Upper lobe of left lung (tissue), 6 donors: ENCODE results near the gene ANO1. TPM values are rescaled to one million over a fixed set of nuclear protein-coding genes. Genes with fewer than 3 reads are reported as not detected.

Experiments used
- ATAC-seq, 2 donors: fragments of 200-7000 bp; cut with Tn5 transposase; one replicate each; pipeline ENCODE4 v1.9.1; 2022; ENCODE audit warnings: mild to moderate bottlenecking in 2 of 2, moderate library complexity in 2 of 2; ENCODE audit not compliant: low FRiP score in 2 of 2
- DNase-seq, 2 donors: peaks; one replicate each; pipeline ENCODE4 v3.0.0-alpha.2; 2019 to 2020
- H3K27ac ChIP-seq, 4 donors: fragments of 200-600 bp; sonication (generic); one replicate each; pipeline ENCODE4 v1.5.1; 2016 to 2019
- H3K27me3 ChIP-seq, 4 donors: fragments of 200-600 bp; sonication (generic); one replicate each; pipeline ENCODE4 v1.5.1; 2017 to 2019
- H3K36me3 ChIP-seq, 4 donors: fragments of 200-600 bp; sonication (generic); one replicate each; pipeline ENCODE4 v1.5.1; 2016 to 2019
- H3K4me1 ChIP-seq, 4 donors: fragments of 200-600 bp; sonication (generic); one replicate each; pipeline ENCODE4 v1.5.1; 2018 to 2019
- H3K4me3 ChIP-seq, 4 donors: fragments of 200-600 bp; sonication (generic); one replicate each; pipeline ENCODE4 v1.5.1; 2017 to 2019; ENCODE audit warnings: mild to moderate bottlenecking in 2 of 4, moderate library complexity in 1 of 4
- H3K9me3 ChIP-seq, 4 donors: fragments of 200-600 bp; sonication (generic); one replicate each; pipeline ENCODE4 v1.5.1; 2018 to 2019
- EP300 ChIP-seq, 4 donors: sonication (generic); formaldehyde crosslinking; IDR thresholded peaks; one replicate each; pipeline ENCODE4 v1.5.1; 2017; ENCODE audit warnings: antibody characterized with exemption in 4 of 4, control low read depth in 2 of 4
- POLR2A ChIP-seq, 4 donors: fragments of 450-650 bp; IDR thresholded peaks; one replicate each; pipeline ENCODE4 v1.5.1; 2016 to 2017; ENCODE audit warnings: antibody characterized with exemption in 4 of 4, mild to moderate bottlenecking in 2 of 4
- POLR2AphosphoS5 ChIP-seq, 2 donors: sonication (generic); formaldehyde crosslinking; IDR thresholded peaks; one replicate each; pipeline ENCODE4 v1.5.1; 2017; ENCODE audit warnings: antibody characterized with exemption in 2 of 2
- WGBS, 2 donors: methylation state at CpG; one replicate each; pipeline ENCODE4 v1.1.5; 2017 to 2018; 5-methylcytosine and 5-hydroxymethylcytosine counted together
- total RNA-seq, 6 donors: library from RNA; depleted of rRNA in 4 of 6; stranded (reverse); fragments of >200 nt in 4 of 6; gene quantifications; one replicate each; pipeline versions ENCODE4 v1.1.0 to v1.2.1, GENCODE V29; 2016 to 2021
- TF ChIP-seq, protein P1 (sequence below), 6 experiments: fragments of 450-650 bp in 4 of 6; fragments of 200-600 bp in 2 of 6; sonication (generic) in 2 of 6; IDR thresholded peaks; one replicate each; pipeline ENCODE4 v1.5.1; 2016 to 2019; ENCODE audit warnings: antibody characterized with exemption in 6 of 6
- donor health status: DM: no; HTN: no; CAD: no; lungs with moderate emphysema.
- donor health status: DM: no; HTN: yes; CAD: no; lungs with severe emphysema.

ANO1 gene
- total RNA-seq, 6 donors from 2014 or later = 4.8 to 13.2 (median 7.2) TPM

DNA sequence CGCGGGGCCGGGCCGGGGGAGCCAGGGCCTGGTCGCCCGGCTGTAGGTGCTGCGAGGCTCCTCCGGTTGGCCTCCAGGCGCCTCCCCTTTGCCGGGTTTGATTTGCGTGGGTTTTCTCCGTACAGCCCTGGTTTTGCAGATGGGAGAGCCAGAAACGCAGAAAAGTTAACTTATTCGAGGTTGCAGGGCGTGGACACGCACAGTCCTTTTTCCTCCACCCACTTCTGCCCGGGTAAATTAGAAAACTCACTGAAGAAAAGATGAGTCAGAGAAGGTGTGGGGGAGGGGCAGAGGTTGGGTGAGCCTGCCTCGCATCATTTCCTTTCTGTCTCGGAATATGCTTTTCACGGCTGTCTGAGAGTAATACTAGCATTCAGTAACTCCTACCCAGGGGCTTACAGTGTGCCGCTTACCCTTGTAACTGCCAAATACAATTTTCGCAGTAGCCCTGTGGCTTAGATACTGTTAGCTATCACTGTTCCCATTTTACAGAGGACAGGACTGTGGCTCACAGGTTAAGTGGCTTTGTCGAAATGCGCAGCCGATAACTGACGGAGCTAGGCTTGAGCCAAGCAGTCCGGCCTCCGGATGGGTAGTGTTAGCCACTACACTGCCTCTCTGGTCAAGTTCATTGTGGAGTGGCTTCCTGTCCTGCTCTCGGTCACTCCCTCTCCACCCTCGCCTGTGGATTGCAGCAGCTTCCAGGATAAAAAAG lies 125.8 kb downstream of the ANO1 start:
- H3K4me1 ChIP-seq = peaks cover 17 to 40% (median 22%) of the 10 kb centered on the region in 4 donors
- ATAC-seq (peak; percentile 63 to 85), DNase-seq (peak in 1 of 2 donors; percentile 75)
- 2 to 4% methylated on average over 30 of the region's 30 CpGs for WGBS, 2 donors
- H3K4me3 ChIP-seq = peak overlapping the region; percentile 83 to 97 (median 90)
- H3K27ac ChIP-seq = peak overlapping the region; percentile 90 to 99 (median 98)
- TF ChIP-seq POLR2A (IDR thresholded peaks at IDR 0.05) = peak in 1 of 4 donors; percentile 35
- TF ChIP-seq, protein P1, sequence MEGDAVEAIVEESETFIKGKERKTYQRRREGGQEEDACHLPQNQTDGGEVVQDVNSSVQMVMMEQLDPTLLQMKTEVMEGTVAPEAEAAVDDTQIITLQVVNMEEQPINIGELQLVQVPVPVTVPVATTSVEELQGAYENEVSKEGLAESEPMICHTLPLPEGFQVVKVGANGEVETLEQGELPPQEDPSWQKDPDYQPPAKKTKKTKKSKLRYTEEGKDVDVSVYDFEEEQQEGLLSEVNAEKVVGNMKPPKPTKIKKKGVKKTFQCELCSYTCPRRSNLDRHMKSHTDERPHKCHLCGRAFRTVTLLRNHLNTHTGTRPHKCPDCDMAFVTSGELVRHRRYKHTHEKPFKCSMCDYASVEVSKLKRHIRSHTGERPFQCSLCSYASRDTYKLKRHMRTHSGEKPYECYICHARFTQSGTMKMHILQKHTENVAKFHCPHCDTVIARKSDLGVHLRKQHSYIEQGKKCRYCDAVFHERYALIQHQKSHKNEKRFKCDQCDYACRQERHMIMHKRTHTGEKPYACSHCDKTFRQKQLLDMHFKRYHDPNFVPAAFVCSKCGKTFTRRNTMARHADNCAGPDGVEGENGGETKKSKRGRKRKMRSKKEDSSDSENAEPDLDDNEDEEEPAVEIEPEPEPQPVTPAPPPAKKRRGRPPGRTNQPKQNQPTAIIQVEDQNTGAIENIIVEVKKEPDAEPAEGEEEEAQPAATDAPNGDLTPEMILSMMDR (IDR thresholded peaks at IDR 0.05) = no peak
- TF ChIP-seq EP300 (IDR thresholded peaks at IDR 0.05) = no peak
- TF ChIP-seq POLR2AphosphoS5 (IDR thresholded peaks at IDR 0.05) = peak; percentile 20 to 53
- H3K9me3 ChIP-seq = no peaks in the 10 kb centered on the region
- H3K36me3 ChIP-seq = peaks cover 6 to 37% (median 28%) of the 10 kb centered on the region in 4 donors
- no peaks in the 10 kb centered on the region for H3K27me3 ChIP-seq

DNA sequence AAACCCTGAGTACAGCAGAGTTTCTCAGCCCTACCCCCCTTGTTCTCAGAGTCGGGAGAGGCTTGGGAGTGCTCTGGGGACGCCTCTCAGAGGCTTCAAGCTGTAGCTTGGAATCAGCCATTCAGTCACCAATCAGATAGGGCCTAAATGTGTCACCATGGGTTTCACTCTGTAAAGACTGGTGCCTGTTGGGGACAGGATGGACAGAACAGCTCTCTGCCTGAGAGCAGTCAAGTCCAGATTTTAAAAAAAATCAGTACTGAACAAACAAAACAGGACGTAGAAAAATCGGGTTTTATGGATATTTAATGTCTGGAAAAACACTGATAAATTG lies 126.3 kb downstream of the ANO1 start:
- no peaks in the 10 kb centered on the region for H3K27me3 ChIP-seq
- DNase-seq (no peak), ATAC-seq (no peak)
- H3K4me1 ChIP-seq = peaks cover 17 to 40% (median 22%) of the 10 kb centered on the region in 4 donors
- no peak for TF ChIP-seq POLR2AphosphoS5 (IDR thresholded peaks at IDR 0.05)
- TF ChIP-seq EP300 (IDR thresholded peaks at IDR 0.05) = no peak
- TF ChIP-seq, protein P1 (IDR thresholded peaks at IDR 0.05) = no peak
- TF ChIP-seq POLR2A (IDR thresholded peaks at IDR 0.05) = no peak
- peak overlapping the region; percentile 90 to 99 (median 98) for H3K27ac ChIP-seq
- peak overlapping the region; percentile 83 to 97 (median 90) for H3K4me3 ChIP-seq
- peaks cover 6 to 43% (median 32%) of the 10 kb centered on the region in 4 donors for H3K36me3 ChIP-seq
- no peaks in the 10 kb centered on the region for H3K9me3 ChIP-seq
- WGBS, 2 donors = 24 to 46% methylated on average over 2 to 4 of the region's 4 CpGs

DNA sequence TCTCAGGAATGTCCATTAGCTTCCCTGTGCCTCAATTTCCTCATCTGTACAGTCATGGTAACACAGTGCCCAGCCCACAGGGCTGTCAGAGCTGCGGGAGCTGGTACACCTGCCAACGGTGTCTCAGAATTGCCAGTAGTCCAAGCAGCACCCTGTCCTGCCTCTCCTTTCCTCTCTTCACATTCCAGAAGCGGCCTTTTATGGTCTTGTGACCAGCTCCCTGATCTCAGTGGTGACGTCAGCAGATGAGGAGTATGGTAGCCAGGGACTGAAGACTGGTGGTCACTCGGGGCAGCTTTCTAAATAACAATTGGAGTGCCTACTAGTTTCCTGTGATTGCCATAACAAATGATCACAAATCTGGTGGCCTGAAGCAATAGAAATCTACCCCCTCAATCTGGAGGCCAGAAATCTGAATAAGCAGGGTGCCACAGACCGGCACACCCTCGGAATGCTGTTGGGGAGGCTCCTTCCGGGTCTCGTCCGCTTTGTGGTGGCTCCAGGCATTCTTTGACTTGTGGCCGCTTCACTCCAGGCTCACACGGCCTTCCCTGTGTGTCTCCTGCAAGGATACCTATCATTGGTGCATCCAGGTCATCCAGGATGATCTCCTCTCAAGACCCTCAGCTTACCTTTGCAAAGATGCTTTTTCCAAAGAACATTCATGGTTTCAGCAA lies 127.1 kb downstream of the ANO1 start:
- no peak for TF ChIP-seq EP300 (IDR thresholded peaks at IDR 0.05)
- no peak for TF ChIP-seq POLR2A (IDR thresholded peaks at IDR 0.05)
- TF ChIP-seq, protein P1 (IDR thresholded peaks at IDR 0.05) = no peak
- TF ChIP-seq POLR2AphosphoS5 (IDR thresholded peaks at IDR 0.05) = no peak
- WGBS, 2 donors = 85 to 90% methylated on average over 11 to 12 of the region's 12 CpGs
- Histone ChIP-seq H3K27me3 (no peaks in the 10 kb centered on the region), H3K27ac (peak overlapping the region; percentile 90 to 99 (median 98)), H3K4me1 (peaks cover 17 to 40% (median 22%) of the 10 kb centered on the region in 4 donors), H3K9me3 (no peaks in the 10 kb centered on the region), H3K4me3 (peak overlapping the region in 1 of 4 donors; percentile 97), H3K36me3 (peaks cover 6 to 43% (median 34%) of the 10 kb centered on the region in 4 donors)
- DNase-seq (no peak), ATAC-seq (no peak)

DNA sequence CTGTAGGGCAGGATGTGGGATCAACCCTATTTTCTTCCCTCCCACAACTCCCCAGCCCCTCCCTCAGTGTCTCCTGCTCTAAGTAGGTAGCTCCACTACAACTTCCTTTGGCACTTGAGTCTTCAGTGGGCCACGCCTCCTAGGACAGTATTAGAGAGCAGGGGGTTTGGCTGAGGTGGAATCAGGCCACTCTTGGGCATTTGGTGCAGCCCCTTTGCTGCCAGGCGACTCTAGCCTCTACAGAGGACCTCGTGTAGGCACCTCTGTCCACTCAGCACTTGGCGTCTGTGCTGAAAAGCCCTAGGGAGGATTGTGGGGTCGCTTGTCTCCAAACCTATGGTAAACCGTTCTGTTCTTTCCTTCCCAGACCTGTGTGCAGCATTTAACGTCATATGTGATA lies 127.6 kb downstream of the ANO1 start:
- no peak overlapping the region for H3K4me3 ChIP-seq
- 82 to 86% methylated on average over 7 of the region's 7 CpGs for WGBS, 2 donors
- H3K4me1 ChIP-seq = peaks cover 17 to 40% (median 22%) of the 10 kb centered on the region in 4 donors
- peaks cover 6 to 43% (median 34%) of the 10 kb centered on the region in 4 donors for H3K36me3 ChIP-seq
- TF ChIP-seq, protein P1 (IDR thresholded peaks at IDR 0.05) = no peak
- TF ChIP-seq EP300 (IDR thresholded peaks at IDR 0.05) = no peak
- TF ChIP-seq POLR2AphosphoS5 (IDR thresholded peaks at IDR 0.05) = no peak
- no peak for TF ChIP-seq POLR2A (IDR thresholded peaks at IDR 0.05)
- DNase-seq = no peak
- ATAC-seq = no peak
- no peaks in the 10 kb centered on the region for H3K27me3 ChIP-seq
- peak overlapping the region in 1 of 4 donors; percentile 98 for H3K27ac ChIP-seq
- no peaks in the 10 kb centered on the region for H3K9me3 ChIP-seq
